Heart right ventricle (tissue), 16 donors: ENCODE data around the gene OMG. TPM values are rescaled to one million over a fixed set of nuclear protein-coding genes. Genes with fewer than 3 reads are reported as not detected.

Experiments
- ATAC-seq, 8 donors: fragments of 200-7000 bp; cut with Tn5 transposase; one replicate each; pipeline ENCODE4 v1.9.1; 2020; ENCODE audit warnings: mild to moderate bottlenecking in 8 of 8, moderate library complexity in 8 of 8, moderate number of reproducible peaks in 1 of 8
- DNase-seq, 2 donors: peaks; one replicate each; pipeline ENCODE4 v3.0.0-alpha.2; 2020
- H3K27ac ChIP-seq, 10 donors: fragments of 200-600 bp; sonication (generic) in 2 of 10; one replicate each; pipeline versions ENCODE4 v1.5.0 to v1.8.0; 2020 to 2022; ENCODE audit warnings: mild to moderate bottlenecking in 3 of 10
- H3K27me3 ChIP-seq, 7 donors: fragments of 200-600 bp; one replicate each; pipeline ENCODE4 v1.8.0; 2021 to 2022; ENCODE audit warnings: mild to moderate bottlenecking in 2 of 7
- H3K36me3 ChIP-seq, 9 donors: fragments of 200-600 bp; sonication (generic) in 1 of 9; one replicate each; pipeline versions ENCODE4 v1.5.0 to v1.8.0; 2020 to 2022; ENCODE audit warnings: mild to moderate bottlenecking in 2 of 9
- H3K4me1 ChIP-seq, 9 donors: fragments of 200-600 bp; sonication (generic) in 1 of 9; one replicate each; pipeline versions ENCODE4 v1.5.0 to v1.8.0; 2020 to 2022; ENCODE audit warnings: mild to moderate bottlenecking in 4 of 9
- H3K4me3 ChIP-seq, 10 donors: fragments of 200-600 bp; sonication (generic) in 2 of 10; one replicate each; pipeline versions ENCODE4 v1.5.0 to v1.8.0; 2020 to 2022; ENCODE audit warnings: mild to moderate bottlenecking in 7 of 10, moderate library complexity in 2 of 10
- H3K9me3 ChIP-seq, 11 donors: fragments of 200-600 bp in 10 of 11; sonication (generic) in 2 of 11; one replicate each; pipeline versions ENCODE4 v1.5.0 to v1.8.0; 2013 to 2022; ENCODE audit warnings: mild to moderate bottlenecking in 2 of 11, control low read depth in 1 of 11, moderate library complexity in 1 of 11
- WGBS, 2 donors: extraction: QIAGEN DNeasy Blood & Tissue Kit; methylation state at CpG; one replicate each; pipeline ENCODE4 v1.1.7; 2013; ENCODE audit warnings: inconsistent platforms in 1 of 2; 5-methylcytosine and 5-hydroxymethylcytosine counted together
- intact Hi-C, 10 donors: fragments of 100-400 bp; cut with DNase I; formaldehyde crosslinking; loops; one replicate each; pipeline versions ENCODE4 v1.11.1 to v1.14.2; 2022
- polyA plus RNA-seq, 2 donors: library from polyadenylated mRNA; stranded (reverse); fragments of 200-250 nt; gene quantifications; one replicate each; pipeline ENCODE4 v1.2.3, GENCODE V29; 2013
- total RNA-seq, 10 donors: library from RNA; stranded (reverse); fragmentation: NEBNext Ultra II Directional in 3 of 10; extraction: Animal tissue kit (Norgen Biotek cat#: 25700) in 3 of 10; gene quantifications; one replicate each; pipeline versions ENCODE4 v1.2.1 to v1.2.4, GENCODE V29; 2021 to 2023
- TF ChIP-seq, protein P1 (sequence below), 9 donors: fragments of 200-600 bp; sonication (generic) in 2 of 9; IDR thresholded peaks; one replicate each; pipeline versions ENCODE4 v1.5.0 to v1.8.0; 2021 to 2022; ENCODE audit warnings: antibody characterized with exemption in 9 of 9, mild to moderate bottlenecking in 5 of 9, moderate library complexity in 1 of 9
- donor health status: Arrhythmogenic right ventricular cardiomyopathy.
- donor health status: ischemic (EF 13 %, LVEDD 7.1; RV severe dilation, severe dysfunction).
- donor health status: healthy with polysubstance abuse.
- donor health status: DM: no; HTN: yes; CAD: no.
- donor health status: DM: no; HTN: no; CAD: no.
- donor health status: ischemic (EF 25% LVEDD 6.9; RV normal size, moderate dysfunction).
- donor health status: ischemic (EF 25% LVEDD 5.7; RV mildly dilated, moderate dysfunction).
- donor health status: healthy.
- donor health status: DM: yes; HTN: yes; CAD: no.
- donor health status: Ischemic cardiomyopathy.
- donor health status: ischemic (EF 35%, LVEDD 5.7; RV mildly dilated, moderate dysfunction).
- donor health status: nonischemic (EF 11% LVEDD 7.7; RV severe dilation, severe dysfunction).
- donor health status: DM: yes; HTN: yes; CAD: no.
- donor health status: PGD.
- donor health status: ischemic (EF 29% LVEDD 5.4; RV normal size, mild dysfunction).
- donor health status: nonischemic (EF 23%, LVEDD 6.1; RV moderate dilation, normal function).

Gene OMG
- total and polyA plus RNA-seq, 12 donors, result 0.07 to 0.77 (median 0.36) TPM; not detected in 7

DNA sequence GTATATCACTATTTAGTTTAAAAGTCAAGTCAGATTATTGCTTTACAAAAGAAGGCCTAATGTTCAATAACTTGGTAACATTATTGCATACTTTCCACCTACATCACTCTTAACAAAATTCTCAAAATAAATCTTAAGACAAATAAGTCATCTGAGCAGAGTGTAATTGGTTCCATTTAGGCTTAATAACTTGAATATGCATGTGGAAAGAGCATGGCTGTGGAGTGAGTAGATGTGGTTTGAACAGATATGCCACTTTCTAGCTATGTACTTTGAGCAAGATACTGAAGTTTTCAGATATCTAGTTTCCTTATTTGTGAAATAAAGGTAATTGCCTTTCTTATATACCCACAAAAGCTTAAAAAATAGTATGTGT, 31.1 kb upstream of the OMG start:
- no peaks in the 10 kb centered on the region for H3K27me3 ChIP-seq
- H3K4me3 ChIP-seq, result no peak overlapping the region
- H3K36me3 ChIP-seq, result peaks cover 0 to 77% (median 18%) of the 10 kb centered on the region in 9 donors
- no peaks in the 10 kb centered on the region for H3K9me3 ChIP-seq
- ATAC-seq, result no peak
- no peaks in the 10 kb centered on the region for H3K4me1 ChIP-seq
- H3K27ac ChIP-seq, result peak overlapping the region in 1 of 10 donors; percentile 15
- intact Hi-C loops, result loop anchor here in 1 of 10 donors (10.0 kb wide), 1 partner anchor 83 kb away; no protein-coding TSS in a partner anchor
- no peak for DNase-seq
- TF ChIP-seq, protein P1, sequence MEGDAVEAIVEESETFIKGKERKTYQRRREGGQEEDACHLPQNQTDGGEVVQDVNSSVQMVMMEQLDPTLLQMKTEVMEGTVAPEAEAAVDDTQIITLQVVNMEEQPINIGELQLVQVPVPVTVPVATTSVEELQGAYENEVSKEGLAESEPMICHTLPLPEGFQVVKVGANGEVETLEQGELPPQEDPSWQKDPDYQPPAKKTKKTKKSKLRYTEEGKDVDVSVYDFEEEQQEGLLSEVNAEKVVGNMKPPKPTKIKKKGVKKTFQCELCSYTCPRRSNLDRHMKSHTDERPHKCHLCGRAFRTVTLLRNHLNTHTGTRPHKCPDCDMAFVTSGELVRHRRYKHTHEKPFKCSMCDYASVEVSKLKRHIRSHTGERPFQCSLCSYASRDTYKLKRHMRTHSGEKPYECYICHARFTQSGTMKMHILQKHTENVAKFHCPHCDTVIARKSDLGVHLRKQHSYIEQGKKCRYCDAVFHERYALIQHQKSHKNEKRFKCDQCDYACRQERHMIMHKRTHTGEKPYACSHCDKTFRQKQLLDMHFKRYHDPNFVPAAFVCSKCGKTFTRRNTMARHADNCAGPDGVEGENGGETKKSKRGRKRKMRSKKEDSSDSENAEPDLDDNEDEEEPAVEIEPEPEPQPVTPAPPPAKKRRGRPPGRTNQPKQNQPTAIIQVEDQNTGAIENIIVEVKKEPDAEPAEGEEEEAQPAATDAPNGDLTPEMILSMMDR (IDR thresholded peaks at IDR 0.05), result no peak

DNA sequence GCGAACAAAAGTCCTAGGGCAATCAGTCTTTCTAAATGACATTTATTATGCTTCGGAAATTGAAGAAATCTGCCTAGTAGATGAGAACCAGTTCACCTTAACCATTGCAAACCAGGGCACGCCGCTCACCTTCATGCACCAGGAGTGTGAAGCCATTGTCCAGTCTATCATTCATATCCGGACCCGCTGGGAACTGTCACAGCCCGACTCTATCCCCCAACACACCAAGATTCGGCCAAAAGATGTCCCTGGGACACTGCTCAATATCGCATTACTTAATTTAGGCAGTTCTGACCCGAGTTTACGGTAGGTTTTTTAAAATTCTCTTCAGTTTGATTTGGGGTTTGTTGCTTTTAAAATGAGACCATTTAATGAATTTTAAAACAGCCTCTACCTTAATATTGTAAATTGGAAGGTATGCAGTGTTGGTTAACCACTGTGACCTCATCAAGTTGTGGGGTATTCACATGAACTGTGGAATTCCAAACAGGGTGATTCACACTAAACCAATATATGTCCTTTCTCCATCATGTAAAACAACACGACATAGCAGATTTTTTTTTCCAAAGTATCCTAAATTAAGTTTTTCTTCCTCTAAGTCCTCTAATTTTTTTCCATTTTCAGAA, 30.6 kb upstream of the OMG start:
- WGBS, 2 donors, result 96 to 98% methylated on average over 12 of the region's 12 CpGs
- DNase-seq (no peak), ATAC-seq (no peak)
- peaks cover 0 to 73% (median 18%) of the 10 kb centered on the region in 9 donors for H3K36me3 ChIP-seq
- TF ChIP-seq, protein P1 (IDR thresholded peaks at IDR 0.05), result no peak
- H3K4me3 ChIP-seq, result no peak overlapping the region
- H3K4me1 ChIP-seq, result peaks cover 0 to 3% (median 0%) of the 10 kb centered on the region in 9 donors
- no peak overlapping the region for H3K27ac ChIP-seq
- intact Hi-C loops, result loop anchor here in 1 of 10 donors (10.0 kb wide), 1 partner anchor 83 kb away; no protein-coding TSS in a partner anchor
- no peaks in the 10 kb centered on the region for H3K9me3 ChIP-seq
- no peaks in the 10 kb centered on the region for H3K27me3 ChIP-seq

DNA sequence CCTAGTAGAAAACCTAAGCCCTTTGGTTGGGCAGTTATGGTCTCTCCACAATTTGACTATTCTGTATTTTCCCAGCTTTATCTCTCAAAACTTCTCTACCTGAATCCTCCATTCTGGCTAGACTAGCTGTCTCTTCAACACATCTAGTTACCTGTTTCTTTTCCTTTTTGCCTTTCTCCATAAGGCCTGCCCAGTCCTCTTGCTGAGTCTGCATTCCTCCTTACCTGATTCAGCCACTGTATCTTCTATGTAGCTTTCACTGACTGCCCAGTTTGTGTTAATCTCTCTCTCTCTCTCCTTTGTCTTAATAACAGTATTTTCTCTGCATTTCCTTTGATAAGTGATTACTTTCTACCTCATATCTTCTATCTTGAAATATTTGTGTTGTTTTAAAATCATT, 26.5 kb upstream of the OMG start:
- no peak overlapping the region for H3K4me3 ChIP-seq
- H3K36me3 ChIP-seq, result peaks cover 0 to 41% (median 14%) of the 10 kb centered on the region in 9 donors
- no peaks in the 10 kb centered on the region for H3K9me3 ChIP-seq
- no peak overlapping the region for H3K27ac ChIP-seq
- TF ChIP-seq, protein P1 (IDR thresholded peaks at IDR 0.05), result no peak
- DNase-seq, result no peak
- H3K27me3 ChIP-seq, result no peaks in the 10 kb centered on the region
- H3K4me1 ChIP-seq, result peaks cover 0 to 13% (median 0%) of the 10 kb centered on the region in 9 donors
- ATAC-seq, result no peak
- intact Hi-C loops, result loop anchor here in 1 of 10 donors (10.0 kb wide), 1 partner anchor 79 kb away; no protein-coding TSS in a partner anchor

DNA sequence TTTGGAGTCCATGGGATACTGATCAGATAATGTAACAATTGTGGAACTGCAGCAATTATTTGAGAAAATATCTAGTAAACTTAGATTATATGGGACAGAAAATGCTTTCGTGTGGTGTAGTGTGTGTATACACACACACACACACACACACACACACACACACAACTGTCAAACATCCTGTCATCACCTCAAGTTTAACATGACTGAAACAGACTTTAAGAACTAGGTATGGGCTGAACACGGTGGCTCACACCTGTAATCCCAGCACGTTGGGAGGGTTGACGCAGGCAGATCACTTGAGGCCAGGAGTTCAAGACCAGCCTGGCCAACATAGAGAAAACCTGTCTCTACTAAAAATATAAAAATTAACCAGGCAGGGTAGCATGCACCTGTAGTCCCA, 24.9 kb upstream of the OMG start:
- Histone ChIP-seq H3K9me3 (no peaks in the 10 kb centered on the region), H3K36me3 (peaks cover 0 to 25% (median 9%) of the 10 kb centered on the region in 9 donors), H3K4me1 (peaks cover 0 to 26% (median 7%) of the 10 kb centered on the region in 9 donors), H3K4me3 (peak overlapping the region in 1 of 10 donors; percentile 57), H3K27me3 (no peaks in the 10 kb centered on the region), H3K27ac (peak overlapping the region in 2 of 10 donors; percentile 35 to 89)
- TF ChIP-seq, protein P1 (IDR thresholded peaks at IDR 0.05), result no peak
- intact Hi-C loops, result loop anchor here in 1 of 10 donors (10.0 kb wide), 1 partner anchor 77 kb away; no protein-coding TSS in a partner anchor
- 90 to 96% methylated on average over 4 of the region's 4 CpGs for WGBS, 2 donors
- DNase-seq (no peak), ATAC-seq (no peak)
